Adrenal gland (tissue), 5 donors: ENCODE results near the gene UBE2J2.

Experiments
- CTCF ChIP-seq, 6 experiments: fragments of 450-650 bp in 4 of 6; fragments of 200-600 bp in 2 of 6; sonication (generic) in 1 of 6; IDR thresholded peaks; 1 replicate in 5 of 6; 2 replicates in 1 of 6; pipeline versions ENCODE4 v1.5.1 to v1.8.0; 2016 to 2021; ENCODE audit warnings: antibody characterized with exemption in 6 of 6, mild to moderate bottlenecking in 2 of 6, moderate library complexity in 1 of 6
- POLR2A ChIP-seq, 2 donors: fragments of 450-650 bp; IDR thresholded peaks; one replicate each; pipeline ENCODE4 v1.6.1; 2017; ENCODE audit warnings: antibody characterized with exemption in 2 of 2, mild to moderate bottlenecking in 2 of 2, moderate library complexity in 1 of 2
- donor health status: DM: no; HTN: no; CAD: no.

GRCh38 chr1:1255611-1256010 lies 18.0 kb downstream of the UBE2J2 start:
- TF ChIP-seq CTCF (IDR thresholded peaks at IDR 0.05), result no peak
- TF ChIP-seq POLR2A (IDR thresholded peaks at IDR 0.05), result no peak
